CD4-positive, alpha-beta T cell (primary cell): ENCODE data around the gene MX2. TPM values are rescaled to one million over a fixed set of nuclear protein-coding genes. Genes with fewer than 3 reads are reported as not detected.

Experiments
- ATAC-seq: fragments of 200-7000 bp; cut with Tn5 transposase; one replicate; pipeline ENCODE4 v1.10.0; 2022; ENCODE audit warnings: mild to moderate bottlenecking; ENCODE audit not compliant: poor library complexity
- CTCF ChIA-PET: fragments of 350-600 bp; sonication (Branson Sonifier 250); formaldehyde crosslinking; loops from one replicate; lab custom pipeline; 2021; ENCODE audit warnings: antibody characterized with exemption, inconsistent platforms; lab: Charles Lee
- POLR2A ChIA-PET: fragments of 350-600 bp; sonication (Branson Sonifier 250); formaldehyde crosslinking; loops from one replicate; lab custom pipeline; 2021; ENCODE audit warnings: antibody characterized with exemption, inconsistent platforms; lab: Charles Lee
- DNase-seq, 14 experiments: peaks; one replicate each; pipeline ENCODE4 v3.0.0-alpha.2; 2013 to 2020; ENCODE audit warnings: mixed read lengths in 2 of 14
- H3K27ac ChIP-seq, 2 donors: one replicate each; pipeline versions ENCODE4 v1.5.1 to v1.7.0; 2013; ENCODE audit warnings: low read length in 2 of 2, low read depth in 1 of 2, mild to moderate bottlenecking in 1 of 2
- H3K27me3 ChIP-seq, 2 experiments: 1 replicate in 1 of 2; 2 replicates in 1 of 2; pipeline versions ENCODE4 v1.6.1 to v1.7.0; 2013; ENCODE audit warnings: low read length in 2 of 2, control low read depth in 1 of 2, mild to moderate bottlenecking in 1 of 2, moderate library complexity in 1 of 2; ENCODE audit not compliant: insufficient read depth in 2 of 2, control insufficient read depth in 1 of 2
- H3K36me3 ChIP-seq: one replicate; pipeline ENCODE4 v1.6.1; 2013; ENCODE audit warnings: low read length, control low read depth; ENCODE audit not compliant: insufficient read depth
- H3K4me1 ChIP-seq: one replicate; pipeline ENCODE4 v1.6.1; 2013; ENCODE audit warnings: low read length, control low read depth; ENCODE audit not compliant: insufficient read depth
- H3K4me3 ChIP-seq: one replicate; pipeline ENCODE4 v1.5.1; 2013; ENCODE audit warnings: mild to moderate bottlenecking, low read length, moderate library complexity
- H3K9me3 ChIP-seq, 2 experiments: 1 replicate in 1 of 2; 2 replicates in 1 of 2; pipeline versions ENCODE4 v1.6.1 to v1.7.0; 2013; ENCODE audit warnings: low read length in 2 of 2, mild to moderate bottlenecking in 2 of 2, control low read depth in 1 of 2, moderate library complexity in 1 of 2; ENCODE audit not compliant: control insufficient read depth in 1 of 2, insufficient read depth in 1 of 2
- H3K27ac Mint-ChIP-seq: one replicate; pipeline ENCODE4 v1.8.0; 2020; ENCODE audit warnings: mixed read lengths
- H3K27me3 Mint-ChIP-seq: one replicate; pipeline ENCODE4 v1.8.0; 2021; ENCODE audit warnings: mixed read lengths
- H3K36me3 Mint-ChIP-seq: one replicate; pipeline ENCODE4 v1.8.0; 2021; ENCODE audit warnings: low read depth, mixed read lengths
- H3K4me1 Mint-ChIP-seq: one replicate; pipeline ENCODE4 v1.8.0; 2021; ENCODE audit warnings: low read depth, mixed read lengths
- H3K4me3 Mint-ChIP-seq: one replicate; pipeline ENCODE4 v1.8.0; 2020; ENCODE audit warnings: mild to moderate bottlenecking, mixed read lengths
- H3K9me3 Mint-ChIP-seq: one replicate; pipeline ENCODE4 v1.8.0; 2020; ENCODE audit warnings: mixed read lengths
- intact Hi-C, 2 experiments: fragments of 100-400 bp; cut with DNase I in 1 of 2; cut with micrococcal nuclease in 1 of 2; formaldehyde crosslinking; loops; one replicate each; pipeline versions ENCODE4 v1.15.1 to v1.9.0; 2023 to 2025; cut with DNase I, micrococcal nuclease
- total RNA-seq, 174 experiments: library from RNA in 2 of 174; stranded (reverse) in 2 of 174; gene quantifications; one replicate each; pipeline ENCODE4 v1.2.3 and lab custom pipeline; 2021 to 2026
- TF ChIP-seq, protein P1 (sequence below): fragments of 200-600 bp; IDR thresholded peaks from one replicate; pipeline ENCODE4 v1.8.0; 2022; ENCODE audit warnings: antibody characterized with exemption, mild to moderate bottlenecking

MX2 gene
- total RNA-seq, 2 experiments from 2014 or later, result 77.8 to 87.1 TPM

DNA sequence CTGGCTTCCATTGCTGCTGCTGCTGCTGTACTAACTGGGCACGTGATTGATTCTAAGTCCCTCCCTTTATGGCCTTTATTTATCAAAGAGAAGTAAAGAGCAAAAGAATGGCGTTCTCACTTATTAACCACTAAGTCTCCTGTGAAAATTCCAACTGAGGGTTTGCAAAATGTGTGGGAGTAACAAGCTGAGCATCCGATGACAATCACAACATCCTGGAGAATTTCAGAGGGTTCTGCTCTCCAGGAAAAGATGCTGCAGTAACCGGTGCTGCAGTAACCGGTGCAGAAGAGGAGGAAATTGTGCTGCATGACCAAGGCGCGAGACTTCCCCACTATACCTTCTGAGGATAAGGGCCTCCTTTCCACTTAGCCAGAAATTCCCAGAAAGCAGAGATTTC is 12.7 kb upstream of the MX2 start:
- ChIA-PET POLR2A (no interaction called here), CTCF (no interaction called here)
- H3K36me3 Mint-ChIP-seq, result no peaks in the 10 kb centered on the region
- Histone ChIP-seq H3K4me1 (no peaks in the 10 kb centered on the region), H3K9me3 (no peaks in the 10 kb centered on the region), H3K4me3 (no peak overlapping the region), H3K36me3 (no peaks in the 10 kb centered on the region), H3K27me3 (no peaks in the 10 kb centered on the region), H3K27ac (no peak overlapping the region)
- intact Hi-C loops, result no loop called here
- no peak overlapping the region for H3K4me3 Mint-ChIP-seq
- H3K27ac Mint-ChIP-seq, result no peak overlapping the region
- DNase-seq (no peak), ATAC-seq (no peak)
- TF ChIP-seq, protein P1, sequence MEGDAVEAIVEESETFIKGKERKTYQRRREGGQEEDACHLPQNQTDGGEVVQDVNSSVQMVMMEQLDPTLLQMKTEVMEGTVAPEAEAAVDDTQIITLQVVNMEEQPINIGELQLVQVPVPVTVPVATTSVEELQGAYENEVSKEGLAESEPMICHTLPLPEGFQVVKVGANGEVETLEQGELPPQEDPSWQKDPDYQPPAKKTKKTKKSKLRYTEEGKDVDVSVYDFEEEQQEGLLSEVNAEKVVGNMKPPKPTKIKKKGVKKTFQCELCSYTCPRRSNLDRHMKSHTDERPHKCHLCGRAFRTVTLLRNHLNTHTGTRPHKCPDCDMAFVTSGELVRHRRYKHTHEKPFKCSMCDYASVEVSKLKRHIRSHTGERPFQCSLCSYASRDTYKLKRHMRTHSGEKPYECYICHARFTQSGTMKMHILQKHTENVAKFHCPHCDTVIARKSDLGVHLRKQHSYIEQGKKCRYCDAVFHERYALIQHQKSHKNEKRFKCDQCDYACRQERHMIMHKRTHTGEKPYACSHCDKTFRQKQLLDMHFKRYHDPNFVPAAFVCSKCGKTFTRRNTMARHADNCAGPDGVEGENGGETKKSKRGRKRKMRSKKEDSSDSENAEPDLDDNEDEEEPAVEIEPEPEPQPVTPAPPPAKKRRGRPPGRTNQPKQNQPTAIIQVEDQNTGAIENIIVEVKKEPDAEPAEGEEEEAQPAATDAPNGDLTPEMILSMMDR, result no peak
- H3K27me3 Mint-ChIP-seq, result peaks cover 5% of the 10 kb centered on the region
- no peaks in the 10 kb centered on the region for H3K9me3 Mint-ChIP-seq
- H3K4me1 Mint-ChIP-seq, result no peaks in the 10 kb centered on the region

DNA sequence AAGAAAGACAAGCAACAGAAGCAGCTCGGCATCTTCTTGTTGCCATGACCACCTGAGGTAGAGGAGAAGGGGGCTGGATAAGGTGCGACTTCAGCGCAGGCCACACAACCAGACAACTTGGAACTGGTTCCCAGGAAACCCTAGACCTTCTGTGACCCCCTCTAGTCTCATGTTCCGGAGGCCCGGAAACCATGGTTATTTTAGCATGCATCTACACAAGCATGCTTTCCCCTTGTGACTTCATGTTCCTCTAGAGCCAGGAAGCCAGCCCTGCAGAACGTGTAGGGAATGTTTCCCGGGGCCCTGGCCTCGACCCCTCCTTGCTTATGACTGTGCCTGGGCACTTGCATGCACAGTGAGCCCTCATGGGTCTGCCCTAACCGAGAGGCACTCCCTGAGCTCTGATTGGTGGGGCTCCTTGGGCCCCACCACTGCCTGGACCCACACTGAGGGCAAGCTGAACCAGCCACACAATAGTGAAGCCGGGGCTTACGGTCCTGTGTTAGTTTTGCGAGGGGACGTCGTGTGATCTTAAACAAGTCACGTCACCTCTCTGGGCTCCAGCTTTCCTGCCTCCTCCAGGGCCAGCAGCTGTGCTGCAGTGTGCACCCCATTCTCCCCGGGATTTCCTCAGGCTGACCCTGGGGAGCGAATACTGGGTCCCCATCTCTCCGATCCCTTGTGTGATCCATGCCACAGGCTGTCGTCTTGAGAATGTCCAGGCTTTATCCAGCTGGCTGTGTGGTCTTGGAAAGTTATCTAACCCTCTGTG is 12.0 kb upstream of the MX2 start:
- no peaks in the 10 kb centered on the region for H3K9me3 ChIP-seq
- no peaks in the 10 kb centered on the region for H3K36me3 ChIP-seq
- intact Hi-C loops, result no loop called here
- DNase-seq (no peak), ATAC-seq (no peak)
- TF ChIP-seq, protein P1, result no peak
- CTCF ChIA-PET, result interaction anchor here (1.1 kb wide), 1 partner anchor 52 kb away, joined by 3 read pairs; no protein-coding TSS in a partner anchor
- Mint-ChIP-seq H3K4me1 (no peaks in the 10 kb centered on the region), H3K27ac (no peak overlapping the region), H3K4me3 (no peak overlapping the region), H3K27me3 (peaks cover 5% of the 10 kb centered on the region), H3K9me3 (no peaks in the 10 kb centered on the region), H3K36me3 (no peaks in the 10 kb centered on the region)
- no peak overlapping the region for H3K27ac ChIP-seq
- no peak overlapping the region for H3K4me3 ChIP-seq
- H3K4me1 ChIP-seq, result no peaks in the 10 kb centered on the region
- POLR2A ChIA-PET, result no interaction called here
- H3K27me3 ChIP-seq, result no peaks in the 10 kb centered on the region

DNA sequence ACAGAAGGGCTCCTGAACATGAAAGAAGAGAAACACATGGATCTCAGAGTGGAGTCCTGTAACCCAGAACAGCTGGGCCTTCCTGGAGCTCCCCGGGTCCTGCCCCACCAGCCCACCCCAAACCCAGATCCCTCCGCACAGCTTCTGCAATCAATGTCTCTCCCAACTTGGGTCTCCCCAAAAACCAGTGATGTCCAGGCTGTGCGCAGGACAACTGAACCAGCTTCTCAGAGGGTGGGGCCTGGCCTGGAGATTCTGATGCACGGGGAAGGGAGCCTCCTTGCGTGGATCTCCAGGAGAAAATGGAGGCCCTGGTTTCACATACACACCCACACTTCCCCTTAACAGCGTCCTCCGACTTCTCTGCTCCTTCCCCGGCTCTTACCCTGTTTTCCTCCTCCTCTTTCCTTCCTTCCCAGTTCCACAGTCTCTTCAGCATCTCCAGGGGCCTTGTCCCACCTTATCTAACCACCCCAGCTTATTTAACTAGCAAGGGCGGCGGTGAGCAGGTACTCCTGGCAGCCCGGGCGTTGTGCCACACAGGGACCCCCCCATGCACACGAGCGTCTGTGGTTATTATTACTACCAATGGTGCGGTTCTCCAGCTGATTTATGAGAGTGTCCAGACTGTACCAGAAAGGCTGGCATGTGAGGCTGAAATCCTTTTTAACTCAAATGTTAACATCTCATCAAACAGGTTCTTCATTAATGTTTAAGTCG is 11.2 kb upstream of the MX2 start:
- H3K27ac Mint-ChIP-seq, result no peak overlapping the region
- ChIA-PET POLR2A (no interaction called here), CTCF (interaction anchor here (1.1 kb wide), 1 partner anchor 51 kb away, joined by 3 read pairs; no protein-coding TSS in a partner anchor)
- intact Hi-C loops, result no loop called here
- DNase-seq, result no peak
- no peaks in the 10 kb centered on the region for H3K9me3 Mint-ChIP-seq
- H3K9me3 ChIP-seq, result no peaks in the 10 kb centered on the region
- H3K27me3 Mint-ChIP-seq, result peaks cover 5% of the 10 kb centered on the region
- H3K4me1 Mint-ChIP-seq, result no peaks in the 10 kb centered on the region
- H3K36me3 ChIP-seq, result no peaks in the 10 kb centered on the region
- H3K27ac ChIP-seq, result no peak overlapping the region
- H3K4me3 ChIP-seq, result no peak overlapping the region
- TF ChIP-seq, protein P1, result no peak
- no peaks in the 10 kb centered on the region for H3K4me1 ChIP-seq
- ATAC-seq, result no peak
- no peak overlapping the region for H3K4me3 Mint-ChIP-seq
- no peaks in the 10 kb centered on the region for H3K27me3 ChIP-seq
- H3K36me3 Mint-ChIP-seq, result no peaks in the 10 kb centered on the region
